AG09309 (cell line): ENCODE data around the gene AUTS2.

ENCODE experiments used
- DNase-seq: peaks from one replicate; pipeline ENCODE4 v3.0.0-alpha.2; 2010; ENCODE audit warnings: low read depth
- H3K4me3 ChIP-seq: 2 replicates; pipeline ENCODE4 v1.5.1; 2011; ENCODE audit warnings: mild to moderate bottlenecking, low read depth, low read length, moderate library complexity; ENCODE audit not compliant: control insufficient read depth
- CTCF ChIP-seq: IDR thresholded peaks from 2 replicates; pipeline ENCODE4 v1.5.1; 2011; ENCODE audit warnings: mild to moderate bottlenecking, low read depth, low read length, inconsistent platforms; ENCODE audit not compliant: insufficient read depth, control insufficient read depth; ENCODE audit errors: missing control alignments

Gene AUTS2

GRCh38 chr7:69687739-69688433 lies 89.6 kb downstream of the AUTS2 start:
- TF ChIP-seq CTCF: no peak
- no peak overlapping the region for H3K4me3 ChIP-seq
- DNase-seq: no peak

GRCh38 chr7:69690329-69690728 lies 92.1 kb downstream of the AUTS2 start:
- no peak for TF ChIP-seq CTCF
- H3K4me3 ChIP-seq: no peak overlapping the region
- DNase-seq: no peak

- no peak for DNase-seq
- no peak for TF ChIP-seq CTCF
- no peak overlapping the region for H3K4me3 ChIP-seq
Observed at GRCh38 chr7:69691327-69691726, 93.1 kb downstream of the AUTS2 start.

GRCh38 chr7:69691734-69692133 lies 93.5 kb downstream of the AUTS2 start:
- DNase-seq: no peak
- H3K4me3 ChIP-seq: no peak overlapping the region
- no peak for TF ChIP-seq CTCF

DNA sequence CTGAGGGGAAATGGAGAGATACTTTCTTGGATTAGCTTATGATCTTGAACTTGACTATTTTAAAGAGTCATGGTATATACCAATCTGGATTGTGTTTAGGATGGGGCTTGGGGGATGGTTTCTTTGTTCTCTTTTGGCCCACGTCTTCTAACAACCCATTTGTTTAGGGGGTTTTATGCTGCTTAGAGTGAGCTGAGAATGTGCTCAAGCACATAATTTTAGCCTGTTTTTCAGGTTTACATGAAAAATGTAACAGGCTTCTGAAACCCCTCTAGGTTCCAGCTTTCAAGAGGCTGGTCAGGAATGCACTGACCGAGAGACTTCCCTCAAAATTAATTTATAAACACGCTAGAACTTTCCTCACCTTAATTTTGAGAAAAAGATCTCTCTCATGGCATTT lies 94.3 kb downstream of the AUTS2 start:
- no peak for DNase-seq
- H3K4me3 ChIP-seq: no peak overlapping the region
- no peak for TF ChIP-seq CTCF

DNA sequence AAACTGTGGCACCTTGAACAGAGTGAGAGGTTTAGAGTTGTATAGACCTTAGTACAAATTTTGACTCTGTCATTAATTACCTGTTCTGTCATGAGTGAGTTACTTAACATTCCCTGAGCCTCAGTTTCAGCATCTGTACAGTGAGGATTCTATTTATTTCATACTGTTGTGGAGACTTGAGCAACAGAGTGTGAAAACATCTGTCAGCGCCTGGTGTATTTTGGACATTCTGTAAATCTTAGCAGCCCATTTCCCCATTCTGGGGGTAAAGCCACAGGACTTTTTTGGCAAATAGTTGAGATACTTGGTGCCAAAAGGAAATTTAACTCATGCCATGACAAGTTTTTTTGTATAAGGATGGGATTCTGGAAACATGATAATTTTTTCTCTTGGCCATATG lies 94.8 kb downstream of the AUTS2 start:
- DNase-seq: no peak
- H3K4me3 ChIP-seq: no peak overlapping the region
- TF ChIP-seq CTCF: no peak
